ENCODE results near the gene LZTFL1. TPM values are rescaled to one million over a fixed set of nuclear protein-coding genes. Genes with fewer than 3 reads are reported as not detected.

The LZTFL1 gene
- total and polyA plus RNA-seq, 4 donors = 3.4 to 11.8 (median 5.7) TPM

DNA sequence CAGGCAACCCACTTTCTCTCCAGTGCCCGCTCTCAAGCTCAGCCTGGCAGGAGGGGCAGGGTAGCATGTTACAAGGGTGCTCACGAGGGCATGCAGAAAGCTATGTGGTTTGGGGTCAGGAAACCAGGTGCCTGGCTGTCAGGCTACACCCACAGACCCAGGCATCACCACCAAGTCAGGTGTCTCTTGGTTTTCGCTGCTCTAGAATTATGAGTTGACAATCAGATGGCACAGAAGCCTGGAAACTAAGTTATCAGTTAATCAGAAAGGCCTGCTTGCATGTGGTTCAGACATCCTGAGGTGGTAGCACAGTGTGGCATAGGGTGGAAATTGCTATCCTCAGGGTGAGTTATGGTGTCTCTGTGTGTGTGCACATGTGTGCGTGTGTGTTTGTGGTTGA is 28.2 kb upstream of the LZTFL1 start:
- Histone ChIP-seq H3K4me3 (ENCODE audit: low read depth in 1 of 3, low read length in 3 of 3) (no peak overlapping the region), H3K27me3 (ENCODE audit: control insufficient read depth in 4 of 4, insufficient read depth in 4 of 4, low read length in 3 of 4) (no peaks in the 10 kb centered on the region), H3K9ac (ENCODE audit: low read depth in 1 of 2, low read length in 2 of 2) (no peak overlapping the region), H3K27ac (ENCODE audit: low read depth in 1 of 2, low read length in 2 of 2) (no peak overlapping the region), H3K4me1 (ENCODE audit: control insufficient read depth in 4 of 4, insufficient read depth in 4 of 4, low read length in 3 of 4) (no peaks in the 10 kb centered on the region), H3K36me3 (ENCODE audit: control insufficient read depth in 4 of 4, insufficient read depth in 3 of 4, low read depth in 1 of 4, low read length in 3 of 4) (no peaks in the 10 kb centered on the region), H3K9me3 (ENCODE audit: control insufficient read depth in 4 of 4, low read length in 3 of 4) (no peaks in the 10 kb centered on the region)
- no peak for TF ChIP-seq FOXA2 (IDR thresholded peaks at IDR 0.05)
- no peak for TF ChIP-seq YY1 (IDR thresholded peaks at IDR 0.05)
- TF ChIP-seq GABPA (IDR thresholded peaks at IDR 0.05 in 1 of 2, conservative IDR thresholded peaks at IDR 0.05 in 1 of 2) = no peak
- no peak for TF ChIP-seq EGR1 (IDR thresholded peaks at IDR 0.05; ENCODE audit: low read depth in 2 of 2)
- no peak for TF ChIP-seq HNF4G (IDR thresholded peaks at IDR 0.05)
- TF ChIP-seq ZBTB33 (IDR thresholded peaks at IDR 0.05) = no peak
- no peak for TF ChIP-seq HNF4A (conservative IDR thresholded peaks at IDR 0.05)
- TF ChIP-seq FOXA1 (IDR thresholded peaks at IDR 0.05) = no peak
- WGBS = 87% methylated on average over 4 of the region's 4 CpGs
- DNase-seq (ENCODE audit: low spot score) = no peak

GRCh38 chr3:45869638-45870037 is 27.7 kb upstream of the LZTFL1 start:
- no peak overlapping the region for H3K27ac ChIP-seq (ENCODE audit: low read depth in 1 of 2, low read length in 2 of 2)
- H3K9ac ChIP-seq (ENCODE audit: low read depth in 1 of 2, low read length in 2 of 2) = no peak overlapping the region
- DNase-seq (ENCODE audit: low spot score) = no peak
- no peak overlapping the region for H3K4me3 ChIP-seq (ENCODE audit: low read depth in 1 of 3, low read length in 3 of 3)
- no peaks in the 10 kb centered on the region for H3K36me3 ChIP-seq (ENCODE audit: control insufficient read depth in 4 of 4, insufficient read depth in 3 of 4, low read depth in 1 of 4, low read length in 3 of 4)
- H3K27me3 ChIP-seq (ENCODE audit: control insufficient read depth in 4 of 4, insufficient read depth in 4 of 4, low read length in 3 of 4) = no peaks in the 10 kb centered on the region
- no peak for TF ChIP-seq RAD21 (IDR thresholded peaks at IDR 0.05)
- TF ChIP-seq EGR1 (IDR thresholded peaks at IDR 0.05; ENCODE audit: low read depth in 2 of 2) = no peak
- TF ChIP-seq, protein P1, sequence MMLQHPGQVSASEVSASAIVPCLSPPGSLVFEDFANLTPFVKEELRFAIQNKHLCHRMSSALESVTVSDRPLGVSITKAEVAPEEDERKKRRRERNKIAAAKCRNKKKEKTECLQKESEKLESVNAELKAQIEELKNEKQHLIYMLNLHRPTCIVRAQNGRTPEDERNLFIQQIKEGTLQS (IDR thresholded peaks at IDR 0.05) = no peak
- TF ChIP-seq HNF4A (conservative IDR thresholded peaks at IDR 0.05) = no peak
- TF ChIP-seq RXRA (IDR thresholded peaks at IDR 0.05) = no peak
- no peak for TF ChIP-seq JUND (IDR thresholded peaks at IDR 0.05)
- TF ChIP-seq, protein P2, sequence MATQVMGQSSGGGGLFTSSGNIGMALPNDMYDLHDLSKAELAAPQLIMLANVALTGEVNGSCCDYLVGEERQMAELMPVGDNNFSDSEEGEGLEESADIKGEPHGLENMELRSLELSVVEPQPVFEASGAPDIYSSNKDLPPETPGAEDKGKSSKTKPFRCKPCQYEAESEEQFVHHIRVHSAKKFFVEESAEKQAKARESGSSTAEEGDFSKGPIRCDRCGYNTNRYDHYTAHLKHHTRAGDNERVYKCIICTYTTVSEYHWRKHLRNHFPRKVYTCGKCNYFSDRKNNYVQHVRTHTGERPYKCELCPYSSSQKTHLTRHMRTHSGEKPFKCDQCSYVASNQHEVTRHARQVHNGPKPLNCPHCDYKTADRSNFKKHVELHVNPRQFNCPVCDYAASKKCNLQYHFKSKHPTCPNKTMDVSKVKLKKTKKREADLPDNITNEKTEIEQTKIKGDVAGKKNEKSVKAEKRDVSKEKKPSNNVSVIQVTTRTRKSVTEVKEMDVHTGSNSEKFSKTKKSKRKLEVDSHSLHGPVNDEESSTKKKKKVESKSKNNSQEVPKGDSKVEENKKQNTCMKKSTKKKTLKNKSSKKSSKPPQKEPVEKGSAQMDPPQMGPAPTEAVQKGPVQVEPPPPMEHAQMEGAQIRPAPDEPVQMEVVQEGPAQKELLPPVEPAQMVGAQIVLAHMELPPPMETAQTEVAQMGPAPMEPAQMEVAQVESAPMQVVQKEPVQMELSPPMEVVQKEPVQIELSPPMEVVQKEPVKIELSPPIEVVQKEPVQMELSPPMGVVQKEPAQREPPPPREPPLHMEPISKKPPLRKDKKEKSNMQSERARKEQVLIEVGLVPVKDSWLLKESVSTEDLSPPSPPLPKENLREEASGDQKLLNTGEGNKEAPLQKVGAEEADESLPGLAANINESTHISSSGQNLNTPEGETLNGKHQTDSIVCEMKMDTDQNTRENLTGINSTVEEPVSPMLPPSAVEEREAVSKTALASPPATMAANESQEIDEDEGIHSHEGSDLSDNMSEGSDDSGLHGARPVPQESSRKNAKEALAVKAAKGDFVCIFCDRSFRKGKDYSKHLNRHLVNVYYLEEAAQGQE (IDR thresholded peaks at IDR 0.05) = no peak
- no peak for TF ChIP-seq FOXA2 (IDR thresholded peaks at IDR 0.05)
- no peaks in the 10 kb centered on the region for H3K4me1 ChIP-seq (ENCODE audit: control insufficient read depth in 4 of 4, insufficient read depth in 4 of 4, low read length in 3 of 4)
- H3K9me3 ChIP-seq (ENCODE audit: control insufficient read depth in 4 of 4, low read length in 3 of 4) = no peaks in the 10 kb centered on the region
- WGBS = 65% methylated on average over 3 of the region's 3 CpGs

- 89% methylated on average over 2 of the region's 2 CpGs for WGBS
- Histone ChIP-seq H3K4me3 (ENCODE audit: low read depth in 1 of 3, low read length in 3 of 3) (no peak overlapping the region), H3K4me1 (ENCODE audit: control insufficient read depth in 4 of 4, insufficient read depth in 4 of 4, low read length in 3 of 4) (no peaks in the 10 kb centered on the region)
Observed at GRCh38 chr3:45868650-45869049, 26.7 kb upstream of the LZTFL1 start.

More at GRCh38 chr3:45868650-45869049, 26.7 kb upstream of the LZTFL1 start:
- DNase-seq (ENCODE audit: low spot score) = no peak
- H3K36me3 ChIP-seq (ENCODE audit: control insufficient read depth in 4 of 4, insufficient read depth in 3 of 4, low read depth in 1 of 4, low read length in 3 of 4) = no peaks in the 10 kb centered on the region
- no peak overlapping the region for H3K9ac ChIP-seq (ENCODE audit: low read depth in 1 of 2, low read length in 2 of 2)
- H3K27ac ChIP-seq (ENCODE audit: low read depth in 1 of 2, low read length in 2 of 2) = no peak overlapping the region
- no peak for TF ChIP-seq FOXA2 (IDR thresholded peaks at IDR 0.05)
- TF ChIP-seq FOXA1 (IDR thresholded peaks at IDR 0.05) = no peak
- TF ChIP-seq YY1 (IDR thresholded peaks at IDR 0.05) = no peak
- TF ChIP-seq TAF1 (conservative IDR thresholded peaks at IDR 0.05) = no peak
- no peak for TF ChIP-seq RAD21 (IDR thresholded peaks at IDR 0.05)
- TF ChIP-seq GABPA (IDR thresholded peaks at IDR 0.05 in 1 of 2, conservative IDR thresholded peaks at IDR 0.05 in 1 of 2) = no peak
- no peak for TF ChIP-seq ZBTB33 (IDR thresholded peaks at IDR 0.05)
- TF ChIP-seq SP1 (IDR thresholded peaks at IDR 0.05) = no peak
- TF ChIP-seq, protein P3, sequence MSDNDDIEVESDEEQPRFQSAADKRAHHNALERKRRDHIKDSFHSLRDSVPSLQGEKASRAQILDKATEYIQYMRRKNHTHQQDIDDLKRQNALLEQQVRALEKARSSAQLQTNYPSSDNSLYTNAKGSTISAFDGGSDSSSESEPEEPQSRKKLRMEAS (IDR thresholded peaks at IDR 0.05) = no peak
- TF ChIP-seq, protein P4, sequence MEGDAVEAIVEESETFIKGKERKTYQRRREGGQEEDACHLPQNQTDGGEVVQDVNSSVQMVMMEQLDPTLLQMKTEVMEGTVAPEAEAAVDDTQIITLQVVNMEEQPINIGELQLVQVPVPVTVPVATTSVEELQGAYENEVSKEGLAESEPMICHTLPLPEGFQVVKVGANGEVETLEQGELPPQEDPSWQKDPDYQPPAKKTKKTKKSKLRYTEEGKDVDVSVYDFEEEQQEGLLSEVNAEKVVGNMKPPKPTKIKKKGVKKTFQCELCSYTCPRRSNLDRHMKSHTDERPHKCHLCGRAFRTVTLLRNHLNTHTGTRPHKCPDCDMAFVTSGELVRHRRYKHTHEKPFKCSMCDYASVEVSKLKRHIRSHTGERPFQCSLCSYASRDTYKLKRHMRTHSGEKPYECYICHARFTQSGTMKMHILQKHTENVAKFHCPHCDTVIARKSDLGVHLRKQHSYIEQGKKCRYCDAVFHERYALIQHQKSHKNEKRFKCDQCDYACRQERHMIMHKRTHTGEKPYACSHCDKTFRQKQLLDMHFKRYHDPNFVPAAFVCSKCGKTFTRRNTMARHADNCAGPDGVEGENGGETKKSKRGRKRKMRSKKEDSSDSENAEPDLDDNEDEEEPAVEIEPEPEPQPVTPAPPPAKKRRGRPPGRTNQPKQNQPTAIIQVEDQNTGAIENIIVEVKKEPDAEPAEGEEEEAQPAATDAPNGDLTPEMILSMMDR (IDR thresholded peaks at IDR 0.05; ENCODE audit: low read depth, low read length, missing input control) = no peak
- TF ChIP-seq HNF4G (IDR thresholded peaks at IDR 0.05) = no peak
- TF ChIP-seq, protein P1 (IDR thresholded peaks at IDR 0.05) = no peak
- TF ChIP-seq EGR1 (IDR thresholded peaks at IDR 0.05; ENCODE audit: low read depth in 2 of 2) = no peak
- TF ChIP-seq JUND (IDR thresholded peaks at IDR 0.05) = no peak
- TF ChIP-seq RXRA (IDR thresholded peaks at IDR 0.05) = no peak
- no peaks in the 10 kb centered on the region for H3K9me3 ChIP-seq (ENCODE audit: control insufficient read depth in 4 of 4, low read length in 3 of 4)
- H3K27me3 ChIP-seq (ENCODE audit: control insufficient read depth in 4 of 4, insufficient read depth in 4 of 4, low read length in 3 of 4) = no peaks in the 10 kb centered on the region
